HT-29 (cell line): ENCODE data around the gene EDA2R. TPM values are rescaled to one million over a fixed set of nuclear protein-coding genes. Genes with fewer than 3 reads are reported as not detected.

Experiments used
- DNase-seq: peaks from one replicate; pipeline ENCODE4 v3.0.0-alpha.2; 2015; ENCODE audit warnings: low spot score
- small RNA-seq: library from RNA; depleted of rRNA; stranded (forward); fragments of <200 nt; gene quantifications from one replicate; pipeline ENCODE3, GENCODE V24; 2014
- total RNA-seq: library from RNA; depleted of rRNA; stranded (reverse); fragments of >200 nt; shearing (Covaris generic); gene quantifications from 2 replicates; pipeline ENCODE4 v1.2.3, GENCODE V29; 2014

The EDA2R gene
- total RNA-seq, 1 experiment from 2014 or later = 0.53 TPM

GRCh38 chrX:66547847-66548369 lies 91.0 kb downstream of the EDA2R start:
- no peak for DNase-seq

Small RNA genes within 50 kb of the gene (small RNA-seq; reads per million reads assigned to genes)
- not detected for gene RNU6-394P
